ENCODE results near the gene CLIP3. TPM values are rescaled to one million over a fixed set of nuclear protein-coding genes. Genes with fewer than 3 reads are reported as not detected.
A peak's percentile ranks its signal among the peaks of the same experiment; 100 is the strongest.
"Not testable (repeated sequence)": the region's sequence is repeated elsewhere in the genome, so short reads cannot be mapped to it uniquely, and the experiment has no call there.

The CLIP3 gene
- total and polyA plus RNA-seq, 2 experiments from 2014 or later = 10.9 to 18.9 TPM

DNA sequence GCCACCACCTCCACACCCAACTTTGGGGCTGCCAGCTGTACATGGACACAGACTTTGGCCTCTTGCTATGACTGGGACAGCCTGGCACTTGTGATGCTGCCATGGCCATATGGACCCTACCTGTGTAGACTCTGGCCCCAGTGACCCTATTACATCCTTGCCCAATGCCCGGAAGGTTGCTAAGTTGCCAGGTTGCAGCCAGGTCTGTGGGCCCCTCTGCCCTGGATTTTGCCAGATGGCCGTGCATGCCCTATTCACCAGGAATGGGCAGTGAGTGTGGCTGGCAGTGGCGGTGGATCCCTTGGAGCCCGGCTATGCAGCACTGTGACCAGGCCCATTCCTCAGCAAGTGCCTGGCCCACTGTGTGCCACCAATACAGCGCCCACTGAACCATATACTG is 46.6 kb downstream of the CLIP3 start:
- peaks cover 30% of the 10 kb centered on the region for H3K27me3 ChIP-seq
- TF ChIP-seq, protein P1, sequence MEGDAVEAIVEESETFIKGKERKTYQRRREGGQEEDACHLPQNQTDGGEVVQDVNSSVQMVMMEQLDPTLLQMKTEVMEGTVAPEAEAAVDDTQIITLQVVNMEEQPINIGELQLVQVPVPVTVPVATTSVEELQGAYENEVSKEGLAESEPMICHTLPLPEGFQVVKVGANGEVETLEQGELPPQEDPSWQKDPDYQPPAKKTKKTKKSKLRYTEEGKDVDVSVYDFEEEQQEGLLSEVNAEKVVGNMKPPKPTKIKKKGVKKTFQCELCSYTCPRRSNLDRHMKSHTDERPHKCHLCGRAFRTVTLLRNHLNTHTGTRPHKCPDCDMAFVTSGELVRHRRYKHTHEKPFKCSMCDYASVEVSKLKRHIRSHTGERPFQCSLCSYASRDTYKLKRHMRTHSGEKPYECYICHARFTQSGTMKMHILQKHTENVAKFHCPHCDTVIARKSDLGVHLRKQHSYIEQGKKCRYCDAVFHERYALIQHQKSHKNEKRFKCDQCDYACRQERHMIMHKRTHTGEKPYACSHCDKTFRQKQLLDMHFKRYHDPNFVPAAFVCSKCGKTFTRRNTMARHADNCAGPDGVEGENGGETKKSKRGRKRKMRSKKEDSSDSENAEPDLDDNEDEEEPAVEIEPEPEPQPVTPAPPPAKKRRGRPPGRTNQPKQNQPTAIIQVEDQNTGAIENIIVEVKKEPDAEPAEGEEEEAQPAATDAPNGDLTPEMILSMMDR (IDR thresholded peaks at IDR 0.05; ENCODE audit: low read depth, low read length) = no peak

DNA sequence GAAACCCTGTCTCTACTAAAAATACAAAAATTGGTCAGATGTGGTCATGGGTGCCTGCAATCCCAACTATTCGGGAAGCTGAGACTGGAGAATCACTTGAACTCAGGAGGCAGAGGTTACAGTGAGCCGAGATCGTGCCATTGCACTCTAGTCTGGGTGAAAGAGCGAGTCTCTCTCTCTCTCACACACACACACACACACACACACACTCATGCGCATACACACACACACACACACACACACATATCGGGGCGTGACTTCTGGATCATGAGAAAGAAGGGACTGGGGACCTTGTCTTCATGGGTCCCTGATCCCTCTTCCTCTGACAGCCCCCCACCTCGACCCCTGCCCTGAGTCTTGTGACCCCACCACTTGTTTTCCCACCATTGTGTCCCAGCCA is 49.5 kb downstream of the CLIP3 start:
- no peak overlapping the region for H3K27ac ChIP-seq
- H3K4me3 ChIP-seq = no peak overlapping the region
- TF ChIP-seq, protein P1 (IDR thresholded peaks at IDR 0.05; ENCODE audit: low read depth, low read length) = no peak
- no peaks in the 10 kb centered on the region for H3K9me3 ChIP-seq (ENCODE audit: low read depth)
- no peak for DNase-seq (ENCODE audit: low read depth in 1 of 2, low spot score in 1 of 2)
- no peaks in the 10 kb centered on the region for H3K4me1 ChIP-seq (ENCODE audit: low read depth)
- peaks cover 30% of the 10 kb centered on the region for H3K27me3 ChIP-seq
- no peaks in the 10 kb centered on the region for H3K36me3 ChIP-seq

More for the DNA sequence above, 46.6 kb downstream of the CLIP3 start:
- no peak overlapping the region for H3K27ac ChIP-seq
- no peak for DNase-seq (ENCODE audit: low read depth in 1 of 2, low spot score in 1 of 2)
- no peaks in the 10 kb centered on the region for H3K4me1 ChIP-seq (ENCODE audit: low read depth)
- no peaks in the 10 kb centered on the region for H3K9me3 ChIP-seq (ENCODE audit: low read depth)
- no peak overlapping the region for H3K4me3 ChIP-seq
- no peaks in the 10 kb centered on the region for H3K36me3 ChIP-seq

DNA sequence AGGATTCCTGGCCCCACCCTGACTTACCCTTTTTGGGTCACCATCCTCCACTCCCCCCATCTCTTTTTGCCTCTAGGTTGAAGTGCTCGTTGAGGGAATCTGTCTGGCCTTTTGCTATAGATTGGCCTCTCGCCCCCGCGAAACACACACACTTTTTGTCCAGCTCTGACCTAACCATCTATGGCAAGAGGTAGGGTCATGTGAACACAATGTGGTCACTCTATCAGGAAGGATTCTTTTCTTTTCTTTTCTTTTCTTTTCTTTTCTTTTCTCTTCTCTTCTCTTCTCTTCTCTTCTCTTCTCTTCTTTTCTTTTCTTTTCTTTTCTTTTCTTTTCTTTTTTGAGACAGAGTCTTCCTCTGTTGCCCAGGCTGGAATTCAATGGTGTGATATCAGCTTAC is 51.7 kb downstream of the CLIP3 start:
- not testable (repeated sequence) for H3K27ac ChIP-seq; H3K9me3 ChIP-seq (ENCODE audit: low read depth); H3K36me3 ChIP-seq; H3K4me3 ChIP-seq; H3K4me1 ChIP-seq (ENCODE audit: low read depth); DNase-seq (ENCODE audit: low read depth in 1 of 2, low spot score in 1 of 2)
- H3K27me3 ChIP-seq = peaks cover 13% of the 10 kb centered on the region

DNA sequence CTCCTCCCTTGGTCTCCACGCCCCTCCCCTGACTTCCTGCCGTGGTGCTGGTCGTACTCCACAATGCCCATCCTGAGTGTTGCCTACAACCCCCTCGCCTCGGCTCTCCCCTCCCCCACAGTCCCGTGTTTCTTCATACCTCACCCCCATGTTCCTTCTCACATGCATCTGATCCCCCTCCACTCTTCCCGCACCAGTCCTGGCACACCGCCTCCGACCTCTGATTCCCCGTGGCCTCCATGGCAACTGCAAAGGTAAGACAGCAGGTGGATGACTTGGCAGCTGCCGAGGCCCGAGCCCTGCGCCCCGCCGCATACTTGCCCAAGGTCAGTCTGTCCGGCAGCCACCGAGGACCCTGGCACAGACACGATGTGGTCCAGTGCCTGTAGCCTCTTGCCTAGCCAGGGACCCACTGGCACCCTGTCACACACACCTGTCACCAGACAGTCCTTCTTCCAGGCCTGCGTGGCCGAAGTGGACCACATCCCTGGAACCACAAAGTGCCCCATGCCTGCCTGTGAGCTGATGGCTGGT is 53.8 kb downstream of the CLIP3 start:
- Histone ChIP-seq H3K27ac (no peak overlapping the region), H3K9me3 (ENCODE audit: low read depth) (no peaks in the 10 kb centered on the region), H3K27me3 (no peaks in the 10 kb centered on the region), H3K36me3 (no peaks in the 10 kb centered on the region), H3K4me3 (no peak overlapping the region), H3K4me1 (ENCODE audit: low read depth) (no peaks in the 10 kb centered on the region)
- no peak for DNase-seq (ENCODE audit: low read depth in 1 of 2, low spot score in 1 of 2)
- TF ChIP-seq, protein P1 (IDR thresholded peaks at IDR 0.05; ENCODE audit: low read depth, low read length) = no peak

DNA sequence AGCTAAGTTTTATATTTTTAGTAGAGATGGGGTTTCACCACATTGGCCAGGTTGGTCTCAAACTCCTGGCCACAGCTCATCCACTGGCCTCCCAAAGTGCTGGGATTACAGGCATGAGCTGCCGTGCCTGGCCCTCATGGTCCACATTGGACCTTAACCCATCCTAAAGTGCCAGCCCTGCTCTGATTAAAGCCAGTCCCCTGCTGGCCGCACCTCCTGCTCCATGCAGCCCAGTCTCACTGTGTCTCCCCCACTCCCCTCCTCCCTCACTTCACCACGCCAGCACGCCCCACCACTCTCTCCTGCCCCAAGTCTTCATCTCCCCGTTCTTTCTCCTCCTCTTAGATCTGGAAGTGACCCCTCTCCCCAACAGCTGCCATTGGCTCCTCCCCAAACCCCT is 54.4 kb downstream of the CLIP3 start:
- Histone ChIP-seq H3K4me1 (ENCODE audit: low read depth) (no peaks in the 10 kb centered on the region), H3K36me3 (no peaks in the 10 kb centered on the region), H3K9me3 (ENCODE audit: low read depth) (no peaks in the 10 kb centered on the region), H3K27ac (no peak overlapping the region), H3K27me3 (no peaks in the 10 kb centered on the region), H3K4me3 (no peak overlapping the region)
- TF ChIP-seq, protein P1 (IDR thresholded peaks at IDR 0.05; ENCODE audit: low read depth, low read length) = no peak
- no peak for DNase-seq (ENCODE audit: low read depth in 1 of 2, low spot score in 1 of 2)

DNA sequence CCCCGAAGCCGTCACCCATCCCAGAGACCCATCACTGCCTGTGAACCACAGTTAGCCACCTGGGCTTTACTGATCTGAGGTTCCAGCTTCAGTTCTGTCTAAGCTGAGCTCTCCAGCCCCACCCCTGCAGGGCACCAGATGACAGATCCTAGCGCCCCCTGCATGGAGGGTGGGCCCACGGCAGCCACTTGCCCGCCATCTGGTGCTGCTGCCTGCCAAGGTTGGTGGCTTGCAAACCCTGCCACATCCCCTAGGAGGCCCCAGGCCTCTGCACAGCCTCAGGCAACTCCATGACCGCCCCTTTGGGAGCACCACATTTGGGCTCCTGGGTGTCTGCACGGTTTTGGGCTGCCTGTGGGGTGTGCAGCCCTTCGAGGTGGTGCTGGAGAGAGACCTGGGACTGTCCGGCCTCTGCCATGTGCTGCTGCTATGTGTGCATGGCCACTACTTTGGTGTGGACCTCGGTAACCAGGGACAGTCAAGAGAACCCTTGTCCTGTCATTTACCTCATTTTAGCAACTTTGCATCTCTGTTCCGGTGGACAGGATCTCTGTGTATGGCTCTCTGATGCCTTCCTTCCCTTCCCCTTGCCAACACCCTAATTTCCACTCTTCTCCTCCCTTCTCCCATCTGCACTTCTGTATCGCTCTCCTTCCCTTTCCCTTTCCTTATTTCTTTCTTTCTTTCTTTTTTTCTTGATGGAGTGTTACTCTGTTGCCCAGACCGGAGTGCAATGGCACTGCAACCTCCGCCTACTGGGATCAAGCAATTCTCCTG is 55.0 kb downstream of the CLIP3 start:
- TF ChIP-seq, protein P1 (IDR thresholded peaks at IDR 0.05; ENCODE audit: low read depth, low read length) = peak; percentile 6
- H3K36me3 ChIP-seq = no peaks in the 10 kb centered on the region

More for the DNA sequence above, 55.0 kb downstream of the CLIP3 start:
- Histone ChIP-seq H3K9me3 (ENCODE audit: low read depth) (no peaks in the 10 kb centered on the region), H3K4me1 (ENCODE audit: low read depth) (no peaks in the 10 kb centered on the region), H3K27ac (no peak overlapping the region), H3K4me3 (no peak overlapping the region), H3K27me3 (no peaks in the 10 kb centered on the region)
- DNase-seq (ENCODE audit: low read depth in 1 of 2, low spot score in 1 of 2) = no peak

Data from cardiac muscle cell (in vitro differentiated cells and primary cell).